8988T (cell line): ENCODE measurements around the gene NELL1.

Source experiments
- DNase-seq: peaks from one replicate; pipeline ENCODE4 v3.0.0; 2011

The NELL1 gene

GRCh38 chr11:21529187-21529586 is 859.8 kb downstream of the NELL1 start:
- no peak for DNase-seq

- DNase-seq, result no peak
Observed at GRCh38 chr11:21534288-21534687, 864.9 kb downstream of the NELL1 start.

- no peak for DNase-seq
Observed at GRCh38 chr11:21537980-21538379, 868.6 kb downstream of the NELL1 start.

- DNase-seq, result no peak
Observed at GRCh38 chr11:21541187-21541751, 871.9 kb downstream of the NELL1 start.

GRCh38 chr11:21543901-21544300 is 874.5 kb downstream of the NELL1 start:
- DNase-seq, result no peak

- DNase-seq, result no peak
Observed at GRCh38 chr11:21545699-21546098, 876.3 kb downstream of the NELL1 start.

- DNase-seq, result no peak
Observed at GRCh38 chr11:21546703-21547102, 877.3 kb downstream of the NELL1 start.

- no peak for DNase-seq
Observed at GRCh38 chr11:21552911-21553310, 883.5 kb downstream of the NELL1 start.

- no peak for DNase-seq
Observed at GRCh38 chr11:21553795-21554194, 884.4 kb downstream of the NELL1 start.

GRCh38 chr11:21554284-21554683 is 884.9 kb downstream of the NELL1 start:
- DNase-seq, result no peak

GRCh38 chr11:21556926-21557325 is 887.5 kb downstream of the NELL1 start:
- no peak for DNase-seq

GRCh38 chr11:21560466-21560975 is 891.1 kb downstream of the NELL1 start:
- DNase-seq, result no peak

GRCh38 chr11:21561581-21561980 is 892.2 kb downstream of the NELL1 start:
- no peak for DNase-seq

- no peak for DNase-seq
Observed at GRCh38 chr11:21564095-21564494, 894.7 kb downstream of the NELL1 start.

- no peak for DNase-seq
Observed at GRCh38 chr11:21564833-21565682, 895.7 kb downstream of the NELL1 start.

- no peak for DNase-seq
Observed at GRCh38 chr11:21566521-21567117, 897.2 kb downstream of the NELL1 start.

GRCh38 chr11:21567645-21568290 is 898.4 kb downstream of the NELL1 start:
- DNase-seq, result no peak

- no peak for DNase-seq
Observed at GRCh38 chr11:21572210-21572609, 902.8 kb downstream of the NELL1 start.

GRCh38 chr11:21582791-21583190 is 913.4 kb downstream of the NELL1 start:
- DNase-seq, result no peak

GRCh38 chr11:21588754-21589153 is 919.4 kb downstream of the NELL1 start:
- DNase-seq, result no peak

GRCh38 chr11:21602699-21603098 is 933.3 kb downstream of the NELL1 start:
- DNase-seq, result no peak

- DNase-seq, result no peak
Observed at GRCh38 chr11:21603886-21604285, 934.5 kb downstream of the NELL1 start.

GRCh38 chr11:21604564-21604963 is 935.2 kb downstream of the NELL1 start:
- DNase-seq, result no peak
